Neuron (in vitro differentiated cells): Measurements from ENCODE around the gene MAPKAP1.

ENCODE experiments used
- H2AFZ ChIP-seq: one replicate; pipeline ENCODE4 v1.6.1; 2013; ENCODE audit warnings: low read depth, mild to moderate bottlenecking, inconsistent platforms, low read length, moderate library complexity
- H3K27me3 ChIP-seq: one replicate; pipeline ENCODE4 v1.6.1; 2013; ENCODE audit warnings: low read length; ENCODE audit not compliant: insufficient read depth
- H3K36me3 ChIP-seq: one replicate; pipeline ENCODE4 v1.6.1; 2013; ENCODE audit warnings: low read length; ENCODE audit not compliant: insufficient read depth
- H3K4me1 ChIP-seq: one replicate; pipeline ENCODE4 v1.6.1; 2013; ENCODE audit warnings: low read length; ENCODE audit not compliant: insufficient read depth
- H3K4me3 ChIP-seq: 2 replicates; pipeline ENCODE4 v1.5.1; 2013; ENCODE audit warnings: mild to moderate bottlenecking, low read length, moderate library complexity
- H3K9me3 ChIP-seq: one replicate; pipeline ENCODE4 v1.6.1; 2013; ENCODE audit warnings: low read length

MAPKAP1 gene

DNA sequence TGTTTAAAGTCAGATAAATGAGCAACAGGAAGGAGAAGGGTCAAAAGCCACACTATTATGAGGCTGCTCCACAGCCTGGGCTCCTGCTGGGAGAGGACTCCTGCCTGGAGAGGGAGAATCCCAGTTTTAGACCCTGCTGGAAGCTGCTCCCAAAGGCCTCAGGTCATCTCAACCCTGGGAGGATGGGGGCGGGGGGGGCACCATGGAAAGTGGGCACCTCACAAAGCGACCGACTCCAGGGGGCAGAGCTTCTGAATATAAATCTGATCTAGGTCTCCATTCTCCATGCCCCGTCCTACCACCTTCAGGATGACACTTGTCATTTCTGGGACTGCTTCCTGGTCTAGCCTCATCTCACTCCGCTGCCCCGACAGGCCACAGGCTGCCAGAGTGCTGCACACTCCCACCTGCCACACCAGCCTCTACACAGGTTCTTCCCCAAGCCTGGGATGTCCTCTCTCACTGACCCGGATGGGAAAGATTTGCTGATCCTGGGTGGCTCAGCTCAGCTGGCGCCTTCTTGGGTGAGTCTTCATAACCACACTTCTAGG is 262.0 kb downstream of the MAPKAP1 start:
- Histone ChIP-seq H3K9me3 (no peaks in the 10 kb centered on the region), H3K27me3 (no peaks in the 10 kb centered on the region), H3K4me1 (peaks cover 19% of the 10 kb centered on the region)

GRCh38 chr9:125444166-125444565 is 262.8 kb downstream of the MAPKAP1 start:
- no peaks in the 10 kb centered on the region for H3K9me3 ChIP-seq
- H3K36me3 ChIP-seq = peaks cover 7% of the 10 kb centered on the region
- H3K4me1 ChIP-seq = peaks cover 19% of the 10 kb centered on the region
- H3K4me3 ChIP-seq = no peak overlapping the region
- no peaks in the 10 kb centered on the region for H3K27me3 ChIP-seq
- no peak overlapping the region for H2AFZ ChIP-seq

More for the DNA sequence above, 262.0 kb downstream of the MAPKAP1 start:
- Histone ChIP-seq H2AFZ (no peak overlapping the region), H3K36me3 (peaks cover 3% of the 10 kb centered on the region), H3K4me3 (no peak overlapping the region)

- no peak overlapping the region for H3K4me3 ChIP-seq
- no peak overlapping the region for H2AFZ ChIP-seq
- H3K36me3 ChIP-seq = peaks cover 8% of the 10 kb centered on the region
- H3K4me1 ChIP-seq = peaks cover 19% of the 10 kb centered on the region
- H3K27me3 ChIP-seq = no peaks in the 10 kb centered on the region
- no peaks in the 10 kb centered on the region for H3K9me3 ChIP-seq
Observed at GRCh38 chr9:125443367-125443766, 263.6 kb downstream of the MAPKAP1 start.

- Histone ChIP-seq H3K36me3 (peaks cover 8% of the 10 kb centered on the region), H2AFZ (no peak overlapping the region), H3K27me3 (no peaks in the 10 kb centered on the region), H3K9me3 (no peaks in the 10 kb centered on the region), H3K4me3 (no peak overlapping the region), H3K4me1 (peaks cover 16% of the 10 kb centered on the region)
Observed at GRCh38 chr9:125442452-125442851, 264.6 kb downstream of the MAPKAP1 start.

- no peak overlapping the region for H2AFZ ChIP-seq
Observed at GRCh38 chr9:125440411-125440810, 266.6 kb downstream of the MAPKAP1 start.

GRCh38 chr9:125439434-125440272 is 267.4 kb downstream of the MAPKAP1 start:
- no peaks in the 10 kb centered on the region for H3K27me3 ChIP-seq
- peaks cover 3% of the 10 kb centered on the region for H3K4me1 ChIP-seq
- H3K36me3 ChIP-seq = peaks cover 11% of the 10 kb centered on the region
- H2AFZ ChIP-seq = no peak overlapping the region
- no peaks in the 10 kb centered on the region for H3K9me3 ChIP-seq
- H3K4me3 ChIP-seq = no peak overlapping the region

More at GRCh38 chr9:125440411-125440810, 266.6 kb downstream of the MAPKAP1 start:
- H3K4me1 ChIP-seq = peaks cover 3% of the 10 kb centered on the region
- H3K4me3 ChIP-seq = no peak overlapping the region
- no peaks in the 10 kb centered on the region for H3K27me3 ChIP-seq
- H3K9me3 ChIP-seq = no peaks in the 10 kb centered on the region
- H3K36me3 ChIP-seq = peaks cover 11% of the 10 kb centered on the region

GRCh38 chr9:125438506-125439433 is 268.2 kb downstream of the MAPKAP1 start:
- H3K36me3 ChIP-seq = peaks cover 11% of the 10 kb centered on the region
- H3K4me1 ChIP-seq = peaks cover 3% of the 10 kb centered on the region
- no peaks in the 10 kb centered on the region for H3K9me3 ChIP-seq
- H3K27me3 ChIP-seq = no peaks in the 10 kb centered on the region
- H3K4me3 ChIP-seq = no peak overlapping the region
- no peak overlapping the region for H2AFZ ChIP-seq

GRCh38 chr9:125437771-125438221 is 269.2 kb downstream of the MAPKAP1 start:
- Histone ChIP-seq H2AFZ (no peak overlapping the region), H3K4me3 (no peak overlapping the region), H3K9me3 (no peaks in the 10 kb centered on the region), H3K27me3 (no peaks in the 10 kb centered on the region), H3K4me1 (peaks cover 3% of the 10 kb centered on the region), H3K36me3 (peaks cover 8% of the 10 kb centered on the region)

DNA sequence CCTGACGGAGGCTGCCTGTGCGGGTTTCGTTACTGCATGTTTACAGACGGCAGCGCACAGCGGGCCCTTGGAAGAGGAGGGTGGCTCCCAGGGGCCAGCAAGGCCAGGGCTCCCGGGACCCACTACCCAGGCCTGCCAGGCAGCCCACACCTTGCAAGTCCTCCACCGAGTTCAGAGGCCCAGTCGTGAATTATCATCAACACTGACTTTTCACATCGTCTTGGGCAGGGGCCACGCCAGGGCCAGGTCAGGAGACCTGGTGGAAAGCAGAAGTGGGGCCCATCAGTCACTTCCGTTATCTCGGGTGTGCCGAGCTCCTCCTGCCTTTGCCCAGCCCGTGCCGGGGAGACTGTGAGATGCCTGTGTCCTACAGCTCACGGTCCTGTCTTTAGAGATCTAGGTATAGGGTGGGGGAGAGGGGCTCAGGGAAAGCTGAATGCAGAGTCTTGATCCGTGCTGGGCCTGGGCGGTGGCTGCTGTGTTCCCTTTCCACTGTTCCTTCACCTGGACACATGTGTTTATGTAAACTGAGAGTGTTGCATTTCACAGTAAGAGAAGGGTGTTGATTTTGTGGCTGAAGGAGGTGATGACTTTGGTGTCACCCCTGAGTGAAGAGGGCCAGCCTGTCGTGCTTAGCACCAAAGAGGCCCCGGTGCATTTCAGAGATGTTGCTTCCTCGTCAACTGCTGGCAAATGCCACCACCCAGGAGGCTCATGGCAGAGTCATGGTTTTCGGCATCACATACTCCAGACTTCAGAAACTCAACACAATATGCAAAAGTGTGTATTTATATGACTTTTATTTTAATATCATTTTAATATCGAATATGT is 270.2 kb downstream of the MAPKAP1 start:
- H3K9me3 ChIP-seq = no peaks in the 10 kb centered on the region
- no peaks in the 10 kb centered on the region for H3K27me3 ChIP-seq
- H3K4me1 ChIP-seq = peaks cover 3% of the 10 kb centered on the region
- no peak overlapping the region for H2AFZ ChIP-seq
- H3K4me3 ChIP-seq = no peak overlapping the region
- H3K36me3 ChIP-seq = peaks cover 8% of the 10 kb centered on the region

- Histone ChIP-seq H3K27me3 (no peaks in the 10 kb centered on the region), H3K4me1 (peaks cover 3% of the 10 kb centered on the region), H3K9me3 (no peaks in the 10 kb centered on the region), H2AFZ (no peak overlapping the region), H3K4me3 (no peak overlapping the region), H3K36me3 (peaks cover 8% of the 10 kb centered on the region)
Observed at GRCh38 chr9:125435776-125436612, 271.0 kb downstream of the MAPKAP1 start.

- Histone ChIP-seq H3K4me1 (peaks cover 3% of the 10 kb centered on the region), H2AFZ (no peak overlapping the region), H3K36me3 (peaks cover 8% of the 10 kb centered on the region), H3K9me3 (no peaks in the 10 kb centered on the region), H3K27me3 (no peaks in the 10 kb centered on the region), H3K4me3 (no peak overlapping the region)
Observed at GRCh38 chr9:125434986-125435775, 271.8 kb downstream of the MAPKAP1 start.
